ENCODE data around the gene DLST.
A peak's percentile ranks its signal among the peaks of the same experiment; 100 is the strongest.

Gene DLST

GRCh38 chr14:74860899-74861733, 20.6 kb upstream of the DLST start:
- DNase-seq: peak; percentile 85

- no peak for DNase-seq
Measured at GRCh38 chr14:74861734-74862090, 20.0 kb upstream of the DLST start.

GRCh38 chr14:74863274-74863673, 18.4 kb upstream of the DLST start:
- no peak for DNase-seq

- no peak for DNase-seq
Measured at GRCh38 chr14:74864198-74864597, 17.5 kb upstream of the DLST start.

- no peak for DNase-seq
Measured at GRCh38 chr14:74865156-74865555, 16.6 kb upstream of the DLST start.

GRCh38 chr14:74866708-74867389, 14.9 kb upstream of the DLST start:
- DNase-seq: no peak

- DNase-seq: peak; percentile 37
Measured at GRCh38 chr14:74867673-74868072, 14.0 kb upstream of the DLST start.

- DNase-seq: no peak
Measured at GRCh38 chr14:74868739-74869138, 13.0 kb upstream of the DLST start.

GRCh38 chr14:74871819-74872218, 9.9 kb upstream of the DLST start:
- no peak for DNase-seq

GRCh38 chr14:74875204-74875603, 6.5 kb upstream of the DLST start:
- DNase-seq: no peak

GRCh38 chr14:74875941-74876913, 5.5 kb upstream of the DLST start, which contains the start of gene PROX2:
TSS of gene PROX2 (minus strand) at chr14:74876145. CDS start at chr14:74863834, 12,311 bp downstream.
- DNase-seq: peak; percentile 40

- no peak for DNase-seq
Measured at GRCh38 chr14:74879427-74880182, 2.1 kb upstream of the DLST start.

GRCh38 chr14:74882103-74882920, 596 bp downstream of the DLST start:
- DNase-seq: no peak

- DNase-seq: peak; percentile 96
Measured at GRCh38 chr14:74886001-74886400, 4.3 kb downstream of the DLST start.

- peak; percentile 49 for DNase-seq
Measured at GRCh38 chr14:74888164-74889158, 6.7 kb downstream of the DLST start.

GRCh38 chr14:74890262-74890661, 8.5 kb downstream of the DLST start:
- no peak for DNase-seq

- no peak for DNase-seq
Measured at GRCh38 chr14:74891870-74892269, 10.2 kb downstream of the DLST start.

GRCh38 chr14:74892745-74893144, 11.0 kb downstream of the DLST start:
- DNase-seq: no peak

- DNase-seq: no peak
Measured at GRCh38 chr14:74893614-74894091, 11.9 kb downstream of the DLST start.

GRCh38 chr14:74896400-74896799, 14.7 kb downstream of the DLST start:
- no peak for DNase-seq

Measured in fibroblast of skin of abdomen (primary cell).